ENCODE results near the gene PSD4. TPM values are rescaled to one million over a fixed set of nuclear protein-coding genes. Genes with fewer than 3 reads are reported as not detected.
A peak's percentile ranks its signal among the peaks of the same experiment; 100 is the strongest.

The PSD4 gene
- total RNA-seq, 1 donor: 47.2 TPM

DNA sequence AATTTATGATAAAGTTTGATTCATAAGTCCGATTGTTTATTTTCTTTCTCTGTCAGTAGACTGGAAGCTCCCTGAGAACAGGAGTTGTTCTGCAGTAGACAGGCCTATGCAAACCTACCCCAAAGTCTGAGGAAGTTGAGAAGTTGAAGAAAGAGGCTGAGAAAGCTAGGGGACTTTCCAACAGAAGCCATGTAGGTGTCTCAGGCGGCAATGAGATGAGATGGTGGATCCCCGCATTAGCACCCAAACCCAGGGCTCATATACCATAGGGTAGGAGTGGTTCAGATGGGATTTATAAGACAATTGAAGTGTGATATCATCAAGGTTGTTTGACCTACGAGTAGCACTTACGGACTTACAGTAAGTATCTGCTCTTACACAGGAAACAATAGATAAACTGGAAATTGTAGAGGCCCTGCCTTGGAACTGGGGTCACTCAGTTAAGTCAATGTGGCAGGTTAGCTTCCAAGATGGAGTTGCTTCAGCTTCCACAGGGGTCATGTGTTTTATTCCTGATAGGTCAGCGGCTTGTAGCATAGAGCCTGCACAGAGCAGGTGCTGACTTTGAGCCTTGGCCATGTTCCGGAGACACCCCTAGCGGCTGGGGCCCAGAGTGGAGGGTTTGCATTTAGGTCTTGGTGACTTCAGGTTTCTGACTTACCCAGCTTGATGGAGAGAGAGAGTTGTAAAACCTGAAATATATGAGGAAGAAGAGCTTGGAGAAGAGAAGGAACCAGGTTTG, 2.3 kb upstream of the PSD4 start:
- Histone ChIP-seq H3K9me3 (ENCODE audit: low read depth, low read length) (no peaks in the 10 kb centered on the region), H3K4me1 (ENCODE audit: insufficient read depth, low read length) (peaks cover 84% of the 10 kb centered on the region), H3K27me3 (ENCODE audit: insufficient read depth, low read length) (no peaks in the 10 kb centered on the region), H3K4me3 (ENCODE audit: low read length) (no peak overlapping the region)

DNA sequence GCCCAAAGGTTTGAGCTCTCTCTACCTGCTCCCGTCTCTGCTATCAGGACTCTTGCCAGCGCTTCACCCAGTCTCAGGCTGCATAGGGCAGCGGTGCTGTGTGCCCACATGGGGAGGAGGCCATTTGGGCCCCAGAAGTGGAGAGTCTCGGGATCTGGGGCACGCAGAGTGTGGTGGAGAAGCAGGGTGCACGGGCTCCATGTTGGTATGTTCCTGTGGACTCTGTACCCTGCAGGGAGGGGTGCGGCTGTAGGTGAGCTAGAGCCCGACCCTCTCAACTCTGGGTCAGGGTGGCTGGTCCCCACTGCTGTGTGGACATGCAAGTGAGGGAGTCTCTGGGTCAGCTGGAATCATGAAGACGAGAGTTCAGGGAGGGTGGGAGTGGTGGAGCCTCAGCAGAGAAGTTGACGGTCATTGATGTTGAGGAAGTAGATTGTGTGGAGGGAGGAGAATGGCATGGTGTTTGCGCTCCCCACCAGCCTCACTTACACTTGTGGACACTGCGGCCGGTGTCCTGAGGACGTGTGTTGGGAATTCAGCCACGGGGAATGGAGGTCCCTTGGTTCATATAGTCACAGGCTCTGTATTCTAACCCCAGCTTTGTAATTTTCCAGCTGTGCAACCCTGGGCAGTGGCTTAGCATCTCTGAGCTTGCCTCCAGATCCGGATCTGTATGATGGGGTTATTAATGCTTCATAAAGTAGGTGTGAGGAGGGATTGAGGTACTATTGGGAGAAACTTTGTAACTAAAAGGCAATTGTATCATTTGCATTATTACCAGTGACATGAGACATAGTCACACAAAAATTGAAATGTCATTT, 840 bp upstream of the PSD4 start:
- no peak overlapping the region for H3K4me3 ChIP-seq (ENCODE audit: low read length)
- H3K9me3 ChIP-seq (ENCODE audit: low read depth, low read length): no peaks in the 10 kb centered on the region
- no peaks in the 10 kb centered on the region for H3K27me3 ChIP-seq (ENCODE audit: insufficient read depth, low read length)
- H3K4me1 ChIP-seq (ENCODE audit: insufficient read depth, low read length): peaks cover 84% of the 10 kb centered on the region

DNA sequence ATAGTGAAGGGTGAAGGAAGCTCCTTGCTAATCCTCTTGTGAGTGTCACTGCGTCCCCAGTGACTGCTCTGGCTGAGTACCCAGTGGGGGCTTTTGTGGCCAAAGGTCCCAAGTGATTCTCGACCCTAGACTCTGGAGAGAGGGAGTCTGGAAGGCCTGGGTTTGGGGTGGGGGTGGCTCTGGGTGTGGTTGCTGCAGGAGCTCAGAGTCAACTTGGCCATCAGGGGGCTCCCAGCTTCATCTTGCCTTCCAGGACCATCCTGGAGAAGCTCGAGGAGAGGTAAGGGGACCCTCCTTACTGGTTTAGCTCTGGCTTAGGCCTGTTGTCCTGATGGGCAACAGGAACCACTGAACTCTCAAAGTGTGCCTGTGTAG, 592 bp downstream of the PSD4 start:
- Histone ChIP-seq H3K4me1 (ENCODE audit: insufficient read depth, low read length) (peaks cover 84% of the 10 kb centered on the region), H3K4me3 (ENCODE audit: low read length) (peak overlapping the region; percentile 63)

GRCh38 chr2:113175042-113175628, 1.4 kb downstream of the PSD4 start:
- Histone ChIP-seq H3K4me1 (ENCODE audit: insufficient read depth, low read length) (peaks cover 84% of the 10 kb centered on the region), H3K9me3 (ENCODE audit: low read depth, low read length) (no peaks in the 10 kb centered on the region), H3K27me3 (ENCODE audit: insufficient read depth, low read length) (no peaks in the 10 kb centered on the region), H3K4me3 (ENCODE audit: low read length) (peak overlapping the region; percentile 63)

More for the DNA sequence above, 592 bp downstream of the PSD4 start:
- Histone ChIP-seq H3K27me3 (ENCODE audit: insufficient read depth, low read length) (no peaks in the 10 kb centered on the region), H3K9me3 (ENCODE audit: low read depth, low read length) (no peaks in the 10 kb centered on the region)

- H3K4me1 ChIP-seq (ENCODE audit: insufficient read depth, low read length): peaks cover 91% of the 10 kb centered on the region
- H3K27me3 ChIP-seq (ENCODE audit: insufficient read depth, low read length): no peaks in the 10 kb centered on the region
- H3K9me3 ChIP-seq (ENCODE audit: low read depth, low read length): no peaks in the 10 kb centered on the region
- H3K4me3 ChIP-seq (ENCODE audit: low read length): peak overlapping the region; percentile 63
Measured at GRCh38 chr2:113175736-113176695, 2.2 kb downstream of the PSD4 start.

- Histone ChIP-seq H3K9me3 (ENCODE audit: low read depth, low read length) (no peaks in the 10 kb centered on the region), H3K27me3 (ENCODE audit: insufficient read depth, low read length) (no peaks in the 10 kb centered on the region), H3K4me1 (ENCODE audit: insufficient read depth, low read length) (peaks cover 91% of the 10 kb centered on the region), H3K4me3 (ENCODE audit: low read length) (peak overlapping the region; percentile 63)
Measured at GRCh38 chr2:113176696-113177355, 3.1 kb downstream of the PSD4 start.

DNA sequence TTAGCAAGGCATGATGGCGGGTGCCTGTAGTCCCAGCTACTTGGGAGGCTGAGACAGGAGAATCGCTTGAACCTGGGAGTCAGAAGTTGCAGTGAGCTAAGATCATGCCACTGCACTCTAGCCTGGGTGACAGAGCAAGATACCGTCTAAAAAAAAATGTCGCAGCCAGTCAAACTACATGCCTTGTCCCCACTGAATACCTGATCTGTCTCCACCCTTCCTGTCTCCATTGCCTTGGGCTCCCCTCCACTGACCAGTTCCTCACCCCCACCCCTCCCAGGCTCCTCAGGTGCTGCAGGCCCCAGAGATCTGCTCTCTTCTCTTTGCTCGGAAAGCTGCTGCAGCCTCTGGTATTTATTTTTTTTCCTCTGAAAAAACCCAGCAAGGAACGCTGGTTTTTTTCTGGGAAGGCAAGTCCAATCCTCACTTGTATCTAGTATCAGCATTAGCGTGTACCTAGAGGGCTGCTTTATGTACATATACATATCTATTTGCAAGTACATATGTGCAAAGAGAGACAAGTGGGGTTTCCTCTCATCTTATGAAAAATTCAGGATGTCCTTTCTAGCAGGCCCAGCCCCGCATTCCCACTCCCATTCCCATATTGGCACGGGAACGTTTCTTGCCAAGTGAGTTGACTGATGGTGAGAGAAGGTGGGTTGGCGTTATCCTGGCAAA, 4.4 kb downstream of the PSD4 start:
- H3K9me3 ChIP-seq (ENCODE audit: low read depth, low read length): no peaks in the 10 kb centered on the region
- peaks cover 91% of the 10 kb centered on the region for H3K4me1 ChIP-seq (ENCODE audit: insufficient read depth, low read length)
- H3K4me3 ChIP-seq (ENCODE audit: low read length): no peak overlapping the region
- H3K27me3 ChIP-seq (ENCODE audit: insufficient read depth, low read length): no peaks in the 10 kb centered on the region

DNA sequence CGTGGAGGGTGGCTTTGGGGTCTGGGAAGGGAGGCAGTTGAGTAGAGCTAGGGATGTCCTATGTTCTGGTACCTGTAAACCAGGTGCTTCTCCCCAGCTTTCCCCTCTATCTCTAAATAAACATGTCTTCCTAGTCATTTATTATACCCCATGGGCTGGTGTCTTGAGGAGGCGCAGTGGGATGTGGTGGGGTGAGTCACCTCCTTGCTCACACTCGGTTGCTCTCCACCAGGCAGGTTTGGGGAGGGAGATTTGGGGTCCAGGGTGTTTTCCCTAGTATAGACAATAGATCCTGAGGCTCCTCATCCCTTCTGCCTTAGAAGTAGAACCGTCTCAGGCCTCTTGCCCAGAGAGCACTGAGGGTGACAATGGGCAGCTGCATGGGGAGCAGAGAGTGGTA, 5.1 kb downstream of the PSD4 start:
- Histone ChIP-seq H3K9me3 (ENCODE audit: low read depth, low read length) (no peaks in the 10 kb centered on the region), H3K27me3 (ENCODE audit: insufficient read depth, low read length) (no peaks in the 10 kb centered on the region), H3K4me1 (ENCODE audit: insufficient read depth, low read length) (peaks cover 91% of the 10 kb centered on the region), H3K4me3 (ENCODE audit: low read length) (no peak overlapping the region)

DNA sequence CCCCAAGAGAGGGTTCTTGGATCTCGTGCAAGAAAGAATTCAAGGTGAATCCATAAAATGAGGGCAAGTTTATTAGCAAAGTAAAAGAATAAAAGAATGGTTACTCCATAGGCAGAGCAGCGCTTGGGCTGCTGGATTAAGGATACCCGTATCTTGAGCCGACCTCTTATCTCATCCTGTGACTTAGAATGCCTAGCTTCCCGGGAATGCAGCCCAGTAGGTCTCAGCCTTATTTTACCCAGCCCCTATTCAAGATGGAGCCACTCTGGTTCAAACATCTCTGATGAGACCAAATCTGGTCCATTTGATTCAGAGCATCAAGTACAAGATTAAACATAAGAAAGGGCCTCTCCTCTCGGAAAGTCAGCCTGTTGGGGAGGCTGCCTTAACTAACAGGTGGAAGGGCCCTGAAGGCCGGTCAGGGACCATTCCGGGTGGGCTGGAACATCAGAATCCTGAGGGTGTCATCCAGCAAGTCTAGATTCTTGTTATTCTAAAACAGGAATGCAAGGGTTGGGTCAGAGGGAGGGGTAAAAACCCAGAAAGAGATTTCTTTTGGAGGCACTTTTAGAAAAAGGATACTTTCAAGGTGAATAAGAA, 5.8 kb downstream of the PSD4 start:
- H3K4me3 ChIP-seq (ENCODE audit: low read length): no peak overlapping the region
- peaks cover 93% of the 10 kb centered on the region for H3K4me1 ChIP-seq (ENCODE audit: insufficient read depth, low read length)
- no peaks in the 10 kb centered on the region for H3K27me3 ChIP-seq (ENCODE audit: insufficient read depth, low read length)
- H3K9me3 ChIP-seq (ENCODE audit: low read depth, low read length): no peaks in the 10 kb centered on the region

DNA sequence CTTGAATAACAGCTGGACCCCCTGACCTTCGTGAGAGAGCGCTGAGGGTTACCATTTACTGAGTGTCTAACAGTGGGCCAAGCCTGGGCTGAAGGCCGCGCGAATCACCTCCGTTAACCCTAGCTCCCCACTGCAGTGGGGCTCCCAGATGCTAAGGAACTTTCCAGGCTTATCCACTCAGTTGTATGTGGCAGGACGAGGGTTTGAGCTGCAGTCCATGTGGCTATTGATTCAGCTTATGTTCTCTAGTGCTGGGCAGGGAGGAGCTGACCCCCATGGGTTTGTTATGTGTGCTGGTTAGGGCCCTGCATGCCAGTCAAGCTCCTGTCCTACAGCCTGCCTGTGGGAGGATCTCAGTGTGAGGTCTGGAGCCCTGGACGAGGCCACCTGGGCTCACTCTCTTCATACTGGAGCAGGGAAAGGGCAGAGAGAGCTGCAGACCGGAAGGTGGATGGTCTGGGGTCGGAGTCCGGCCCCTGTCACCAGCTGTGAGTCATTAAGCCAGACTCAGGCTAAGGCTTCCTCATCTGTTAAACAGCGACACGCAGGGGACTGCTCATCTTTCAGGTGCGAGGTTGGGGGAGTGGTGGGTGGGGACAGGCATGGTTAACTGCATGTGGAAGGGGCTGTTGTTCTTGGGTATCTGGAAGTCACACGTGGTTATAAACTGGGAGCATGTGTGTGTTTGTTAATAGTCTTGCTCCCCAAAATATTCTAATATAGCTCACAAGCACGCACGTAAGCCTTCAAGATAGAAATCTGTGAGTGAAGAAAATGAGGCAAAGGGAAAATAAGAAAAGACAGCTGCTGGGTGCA, 6.6 kb downstream of the PSD4 start:
- Histone ChIP-seq H3K27me3 (ENCODE audit: insufficient read depth, low read length) (no peaks in the 10 kb centered on the region), H3K9me3 (ENCODE audit: low read depth, low read length) (no peaks in the 10 kb centered on the region), H3K4me3 (ENCODE audit: low read length) (no peak overlapping the region), H3K4me1 (ENCODE audit: insufficient read depth, low read length) (peaks cover 98% of the 10 kb centered on the region)

GRCh38 chr2:113181258-113182051, 7.7 kb downstream of the PSD4 start:
- H3K4me1 ChIP-seq (ENCODE audit: insufficient read depth, low read length): peaks cover 98% of the 10 kb centered on the region
- H3K27me3 ChIP-seq (ENCODE audit: insufficient read depth, low read length): no peaks in the 10 kb centered on the region
- no peaks in the 10 kb centered on the region for H3K9me3 ChIP-seq (ENCODE audit: low read depth, low read length)
- no peak overlapping the region for H3K4me3 ChIP-seq (ENCODE audit: low read length)

Measured in mononuclear cell (primary cell).